ENCODE data around the gene APOL4.

DNA sequence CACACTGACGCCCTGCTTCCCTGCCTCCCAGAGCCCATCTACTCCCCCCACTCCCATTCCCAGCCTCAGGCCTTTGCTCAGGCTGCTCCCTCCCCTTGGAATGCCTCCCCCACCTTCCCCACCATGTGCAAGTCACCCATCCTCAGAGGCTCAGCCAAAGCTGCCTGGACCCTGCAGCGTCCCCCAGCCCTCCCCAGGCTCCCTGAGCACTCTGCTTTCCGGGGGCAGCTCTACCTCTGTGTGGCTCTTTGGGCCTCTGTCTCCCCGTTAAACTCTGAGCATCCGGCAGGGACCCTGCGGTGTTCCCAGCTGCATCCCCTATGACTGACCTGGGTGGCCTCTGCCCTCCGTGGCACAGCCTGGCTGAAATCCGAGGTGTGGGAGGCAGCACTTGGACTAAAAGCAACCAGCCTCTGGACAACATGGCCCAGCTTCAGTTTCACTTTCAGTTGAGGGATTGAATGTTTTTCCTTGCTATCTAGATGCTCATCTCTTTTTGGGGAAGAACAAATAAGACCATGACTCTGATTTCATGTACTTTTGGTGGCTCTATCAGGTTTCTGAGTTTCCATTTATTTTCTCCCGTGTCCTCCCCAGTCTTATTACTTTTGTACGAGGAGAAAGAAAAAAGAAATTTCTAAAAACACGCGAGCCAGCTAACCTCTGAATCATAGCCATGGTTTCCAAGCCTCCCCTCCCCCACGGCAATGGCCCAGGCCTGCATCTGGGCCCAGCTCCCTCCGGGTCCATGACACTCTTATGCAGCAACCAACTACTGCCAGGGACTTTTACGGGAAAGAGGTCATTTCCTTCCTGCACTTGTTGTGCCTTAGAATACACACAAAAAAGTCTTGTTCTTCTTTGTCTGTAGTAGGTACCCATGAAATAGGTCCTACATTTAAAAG, 44.8 kb downstream of the APOL4 start:
- TF ChIP-seq, protein P1, sequence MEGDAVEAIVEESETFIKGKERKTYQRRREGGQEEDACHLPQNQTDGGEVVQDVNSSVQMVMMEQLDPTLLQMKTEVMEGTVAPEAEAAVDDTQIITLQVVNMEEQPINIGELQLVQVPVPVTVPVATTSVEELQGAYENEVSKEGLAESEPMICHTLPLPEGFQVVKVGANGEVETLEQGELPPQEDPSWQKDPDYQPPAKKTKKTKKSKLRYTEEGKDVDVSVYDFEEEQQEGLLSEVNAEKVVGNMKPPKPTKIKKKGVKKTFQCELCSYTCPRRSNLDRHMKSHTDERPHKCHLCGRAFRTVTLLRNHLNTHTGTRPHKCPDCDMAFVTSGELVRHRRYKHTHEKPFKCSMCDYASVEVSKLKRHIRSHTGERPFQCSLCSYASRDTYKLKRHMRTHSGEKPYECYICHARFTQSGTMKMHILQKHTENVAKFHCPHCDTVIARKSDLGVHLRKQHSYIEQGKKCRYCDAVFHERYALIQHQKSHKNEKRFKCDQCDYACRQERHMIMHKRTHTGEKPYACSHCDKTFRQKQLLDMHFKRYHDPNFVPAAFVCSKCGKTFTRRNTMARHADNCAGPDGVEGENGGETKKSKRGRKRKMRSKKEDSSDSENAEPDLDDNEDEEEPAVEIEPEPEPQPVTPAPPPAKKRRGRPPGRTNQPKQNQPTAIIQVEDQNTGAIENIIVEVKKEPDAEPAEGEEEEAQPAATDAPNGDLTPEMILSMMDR (conservative IDR thresholded peaks at IDR 0.05; ENCODE audit: low read length), result no peak
- TF ChIP-seq EZH2phosphoT487 (IDR thresholded peaks at IDR 0.05; ENCODE audit: borderline replicate concordance, low read depth, low read length), result no peak

All from OCI-LY7 (cell line).